Spleen (tissue), 7 donors: ENCODE measurements around the gene SLC23A2.

ENCODE experiments used
- POLR2A ChIP-seq, 3 donors: fragments of 450-650 bp; IDR thresholded peaks; one replicate each; pipeline ENCODE4 v1.5.1; 2017; ENCODE audit warnings: antibody characterized with exemption in 3 of 3, mild to moderate bottlenecking in 1 of 3
- POLR2AphosphoS5 ChIP-seq, 3 donors: sonication (generic); formaldehyde crosslinking; IDR thresholded peaks; one replicate each; pipeline ENCODE4 v1.5.1; 2017; ENCODE audit warnings: antibody characterized with exemption in 3 of 3
- TF ChIP-seq, protein P1 (sequence below), 11 experiments: fragments of 200-600 bp in 7 of 11; fragments of 450-650 bp in 4 of 11; sonication (generic) in 4 of 11; IDR thresholded peaks in 8 of 11; conservative IDR thresholded peaks in 3 of 11; 1 replicate in 7 of 11; 2 replicates in 4 of 11; pipeline versions ENCODE4 v1.4.0 to v1.8.0; 2016 to 2021; ENCODE audit warnings: antibody characterized with exemption in 11 of 11, inconsistent platforms in 4 of 11, mild to moderate bottlenecking in 1 of 11
- donor health status: DM: no; HTN: no; CAD: no; lungs with moderate emphysema.
- donor health status: DM: no; HTN: no; CAD: no.
- donor health status: DM: no; HTN: no; CAD: no.

DNA sequence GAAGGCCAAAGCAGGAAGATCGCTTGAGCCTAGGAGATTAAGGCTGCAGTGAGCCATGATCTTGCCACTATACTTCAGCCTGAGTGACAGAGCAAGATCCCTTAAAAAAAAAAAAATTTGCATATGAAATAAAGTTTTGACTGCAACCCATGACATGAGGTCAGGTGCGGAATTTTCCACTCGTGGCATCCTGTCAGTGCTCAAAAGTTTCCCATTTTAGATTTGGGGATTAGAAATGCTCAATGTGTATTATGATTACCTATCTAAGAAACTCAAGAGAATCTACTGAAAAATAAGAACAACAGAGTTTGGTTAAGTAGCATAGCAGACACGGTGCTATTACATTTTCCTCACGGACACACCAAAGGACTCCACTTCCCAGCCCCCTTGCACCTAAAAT is 11.7 kb downstream of the SLC23A2 start:
- TF ChIP-seq, protein P1, sequence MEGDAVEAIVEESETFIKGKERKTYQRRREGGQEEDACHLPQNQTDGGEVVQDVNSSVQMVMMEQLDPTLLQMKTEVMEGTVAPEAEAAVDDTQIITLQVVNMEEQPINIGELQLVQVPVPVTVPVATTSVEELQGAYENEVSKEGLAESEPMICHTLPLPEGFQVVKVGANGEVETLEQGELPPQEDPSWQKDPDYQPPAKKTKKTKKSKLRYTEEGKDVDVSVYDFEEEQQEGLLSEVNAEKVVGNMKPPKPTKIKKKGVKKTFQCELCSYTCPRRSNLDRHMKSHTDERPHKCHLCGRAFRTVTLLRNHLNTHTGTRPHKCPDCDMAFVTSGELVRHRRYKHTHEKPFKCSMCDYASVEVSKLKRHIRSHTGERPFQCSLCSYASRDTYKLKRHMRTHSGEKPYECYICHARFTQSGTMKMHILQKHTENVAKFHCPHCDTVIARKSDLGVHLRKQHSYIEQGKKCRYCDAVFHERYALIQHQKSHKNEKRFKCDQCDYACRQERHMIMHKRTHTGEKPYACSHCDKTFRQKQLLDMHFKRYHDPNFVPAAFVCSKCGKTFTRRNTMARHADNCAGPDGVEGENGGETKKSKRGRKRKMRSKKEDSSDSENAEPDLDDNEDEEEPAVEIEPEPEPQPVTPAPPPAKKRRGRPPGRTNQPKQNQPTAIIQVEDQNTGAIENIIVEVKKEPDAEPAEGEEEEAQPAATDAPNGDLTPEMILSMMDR (IDR thresholded peaks at IDR 0.05 in 8 of 11, conservative IDR thresholded peaks at IDR 0.05 in 3 of 11): no peak
- TF ChIP-seq POLR2A (IDR thresholded peaks at IDR 0.05) (peak in 1 of 3 donors; percentile 6), POLR2AphosphoS5 (IDR thresholded peaks at IDR 0.05) (no peak)
